ENCODE measurements around the gene ST6GALNAC5. TPM values are rescaled to one million over a fixed set of nuclear protein-coding genes. Genes with fewer than 3 reads are reported as not detected.
A peak's percentile ranks its signal among the peaks of the same experiment; 100 is the strongest.
"Not testable (repeated sequence)": the region's sequence is repeated elsewhere in the genome, so short reads cannot be mapped to it uniquely, and the experiment has no call there.

ST6GALNAC5 gene
- total RNA-seq, 2 experiments from 2014 or later = not detected

- CTCF ChIA-PET = no interaction called here
- peaks cover 2% of the 10 kb centered on the region for H3K4me1 Mint-ChIP-seq
- peaks cover 39% of the 10 kb centered on the region for H3K27me3 Mint-ChIP-seq
- no peak for DNase-seq
- no peaks in the 10 kb centered on the region for H3K36me3 Mint-ChIP-seq
- no peak for ATAC-seq
- no peak overlapping the region for H3K4me3 Mint-ChIP-seq
- H3K27ac Mint-ChIP-seq = no peak overlapping the region
- H3K9me3 Mint-ChIP-seq (ENCODE audit: low read depth) = no peaks in the 10 kb centered on the region
Observed at GRCh38 chr1:76872944-76873343, 5.7 kb downstream of the ST6GALNAC5 start.

DNA sequence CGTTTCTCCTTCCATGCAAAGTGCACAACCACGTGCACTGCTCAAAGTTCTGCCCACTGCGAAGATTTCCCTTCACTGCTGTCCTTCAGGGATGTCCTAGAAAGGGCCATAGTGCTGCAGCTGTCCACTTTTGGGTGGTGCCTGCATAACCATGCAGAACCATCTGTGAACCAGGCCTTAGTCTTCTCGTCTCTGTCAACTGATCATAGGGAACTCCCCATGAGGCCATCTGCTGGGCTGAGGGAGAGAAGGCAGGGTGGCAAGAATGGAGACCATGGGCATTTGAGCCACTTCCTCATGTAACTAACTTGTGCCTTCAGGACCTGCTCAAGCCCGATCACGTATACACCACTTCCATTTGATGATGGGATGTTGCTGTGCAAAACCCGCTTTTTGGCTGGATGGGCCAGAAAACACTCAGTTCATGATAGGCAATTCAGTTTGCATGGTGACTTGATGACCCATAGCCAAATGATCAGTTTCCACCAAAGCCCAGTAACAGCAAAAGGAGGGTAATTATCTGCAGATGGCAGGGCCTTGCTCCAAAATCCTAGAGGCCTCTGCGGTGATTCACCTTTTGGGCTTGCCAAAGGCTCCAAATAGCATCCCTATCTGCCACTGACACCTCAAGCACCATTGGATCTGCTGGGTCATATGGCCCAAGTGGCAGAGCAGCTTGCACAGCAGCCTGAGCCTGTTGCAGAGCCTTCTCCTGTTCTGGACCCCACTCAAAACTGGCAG is 9.5 kb downstream of the ST6GALNAC5 start:
- CTCF ChIA-PET = no interaction called here
- no peak overlapping the region for H3K4me3 Mint-ChIP-seq
- no peak for ATAC-seq

DNA sequence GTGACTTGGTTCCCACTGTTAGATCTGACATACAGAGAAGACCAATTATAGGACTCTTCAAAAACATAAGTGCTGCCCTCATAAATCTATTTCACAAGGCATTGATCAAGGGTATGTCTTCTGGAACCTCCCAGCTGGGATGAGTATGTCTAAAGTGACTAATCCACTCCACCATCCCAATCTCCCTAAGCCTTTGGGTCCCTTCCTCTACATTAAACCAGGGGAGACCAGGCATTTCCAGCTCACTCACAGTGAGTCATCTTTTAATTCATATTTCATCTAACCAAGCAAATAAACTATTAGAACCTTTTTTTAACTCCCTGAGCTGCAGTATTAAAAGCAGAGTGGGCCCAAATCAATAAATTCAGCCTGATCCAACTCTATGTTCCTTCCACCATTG is 11.7 kb downstream of the ST6GALNAC5 start:
- H3K36me3 Mint-ChIP-seq; H3K4me1 Mint-ChIP-seq; H3K27ac Mint-ChIP-seq; H3K9me3 Mint-ChIP-seq (ENCODE audit: low read depth); H3K4me3 Mint-ChIP-seq; DNase-seq; H3K27me3 Mint-ChIP-seq; ATAC-seq; CTCF ChIA-PET: not testable (repeated sequence)

More for the DNA sequence above, 9.5 kb downstream of the ST6GALNAC5 start:
- no peak for DNase-seq
- H3K9me3 Mint-ChIP-seq (ENCODE audit: low read depth) = no peaks in the 10 kb centered on the region
- H3K27ac Mint-ChIP-seq = no peak overlapping the region
- no peaks in the 10 kb centered on the region for H3K4me1 Mint-ChIP-seq
- H3K36me3 Mint-ChIP-seq = no peaks in the 10 kb centered on the region
- H3K27me3 Mint-ChIP-seq = peaks cover 3% of the 10 kb centered on the region

GRCh38 chr1:76881762-76882161 is 14.5 kb downstream of the ST6GALNAC5 start:
- Mint-ChIP-seq H3K27ac (no peak overlapping the region), H3K4me3 (no peak overlapping the region), H3K27me3 (no peaks in the 10 kb centered on the region), H3K4me1 (no peaks in the 10 kb centered on the region), H3K36me3 (no peaks in the 10 kb centered on the region), H3K9me3 (ENCODE audit: low read depth) (no peaks in the 10 kb centered on the region)
- ATAC-seq (no peak), DNase-seq (no peak)
- CTCF ChIA-PET = no interaction called here

DNA sequence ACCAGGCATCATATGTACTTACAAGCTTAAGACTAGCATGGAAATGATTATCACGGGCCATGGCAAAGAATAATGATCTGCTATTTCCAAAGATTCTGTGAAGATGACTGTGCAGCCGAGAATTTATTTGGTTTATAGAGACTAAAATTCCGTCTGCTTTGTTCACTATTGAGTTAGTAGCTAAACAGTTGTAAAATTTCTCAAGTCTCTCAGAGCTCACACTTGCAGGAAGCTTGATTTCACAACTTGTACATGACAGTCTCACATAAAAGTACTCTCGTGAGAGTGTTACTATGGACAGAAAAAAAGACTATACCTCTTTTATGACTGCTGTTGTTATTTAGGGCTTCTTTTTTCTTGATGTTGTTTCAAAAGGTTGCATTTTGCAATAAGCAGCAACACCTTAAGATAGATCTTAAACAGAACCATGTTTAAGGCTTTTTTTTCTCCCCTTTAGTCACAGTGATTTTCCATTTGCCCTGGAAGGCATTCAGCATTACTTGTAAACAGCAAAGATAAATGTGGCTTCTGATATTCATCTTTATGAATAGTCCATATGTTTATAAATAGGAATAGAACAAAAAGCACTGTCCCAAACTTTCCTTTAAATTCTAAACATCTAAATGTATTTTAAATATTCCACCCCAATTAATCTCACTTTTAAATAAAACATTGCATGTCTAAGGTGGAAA is 24.8 kb downstream of the ST6GALNAC5 start:
- Mint-ChIP-seq H3K27me3 (peaks cover 9% of the 10 kb centered on the region), H3K4me3 (no peak overlapping the region), H3K27ac (no peak overlapping the region), H3K4me1 (no peaks in the 10 kb centered on the region), H3K9me3 (ENCODE audit: low read depth) (no peaks in the 10 kb centered on the region), H3K36me3 (no peaks in the 10 kb centered on the region)
- no peak for DNase-seq
- ATAC-seq = no peak
- CTCF ChIA-PET = no interaction called here

GRCh38 chr1:76892675-76893074 is 25.4 kb downstream of the ST6GALNAC5 start:
- ATAC-seq (no peak), DNase-seq (no peak)
- no peaks in the 10 kb centered on the region for H3K36me3 Mint-ChIP-seq
- no peaks in the 10 kb centered on the region for H3K9me3 Mint-ChIP-seq (ENCODE audit: low read depth)
- CTCF ChIA-PET = no interaction called here
- H3K4me1 Mint-ChIP-seq = no peaks in the 10 kb centered on the region
- H3K4me3 Mint-ChIP-seq = no peak overlapping the region
- H3K27me3 Mint-ChIP-seq = peaks cover 9% of the 10 kb centered on the region
- no peak overlapping the region for H3K27ac Mint-ChIP-seq

DNA sequence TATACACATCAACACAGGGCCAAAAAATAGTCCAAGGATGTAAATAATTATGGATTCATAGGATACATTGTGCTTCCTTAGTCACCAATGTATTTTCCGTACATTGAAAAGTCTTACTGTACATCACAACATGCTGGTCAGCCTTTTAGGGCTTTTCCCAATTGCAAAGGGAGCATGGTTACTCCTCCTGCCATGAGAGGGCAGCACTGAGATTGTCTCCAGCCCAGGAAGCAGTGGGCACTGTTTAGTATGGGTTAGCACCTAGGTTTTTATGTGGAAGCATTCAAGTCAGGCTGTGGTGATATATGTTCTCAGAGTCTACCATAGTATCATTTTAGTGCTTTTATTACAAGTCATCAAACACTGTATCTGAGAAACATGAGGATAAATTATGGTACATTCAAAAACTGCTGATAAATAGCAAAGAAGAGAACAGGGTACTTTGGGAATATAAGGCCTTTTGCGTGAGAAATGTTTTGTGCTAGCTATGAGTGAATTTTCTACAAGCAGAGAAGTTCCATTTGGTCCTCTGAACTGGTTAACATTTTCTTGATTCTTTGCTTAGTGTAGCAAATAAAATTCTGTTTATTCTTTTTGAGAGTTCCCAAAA is 34.0 kb downstream of the ST6GALNAC5 start:
- Mint-ChIP-seq H3K4me3 (no peak overlapping the region), H3K27me3 (peaks cover 2% of the 10 kb centered on the region), H3K36me3 (no peaks in the 10 kb centered on the region), H3K4me1 (no peaks in the 10 kb centered on the region), H3K9me3 (ENCODE audit: low read depth) (no peaks in the 10 kb centered on the region), H3K27ac (no peak overlapping the region)
- ATAC-seq = peak; percentile 65
- no peak for DNase-seq
- CTCF ChIA-PET = no interaction called here

DNA sequence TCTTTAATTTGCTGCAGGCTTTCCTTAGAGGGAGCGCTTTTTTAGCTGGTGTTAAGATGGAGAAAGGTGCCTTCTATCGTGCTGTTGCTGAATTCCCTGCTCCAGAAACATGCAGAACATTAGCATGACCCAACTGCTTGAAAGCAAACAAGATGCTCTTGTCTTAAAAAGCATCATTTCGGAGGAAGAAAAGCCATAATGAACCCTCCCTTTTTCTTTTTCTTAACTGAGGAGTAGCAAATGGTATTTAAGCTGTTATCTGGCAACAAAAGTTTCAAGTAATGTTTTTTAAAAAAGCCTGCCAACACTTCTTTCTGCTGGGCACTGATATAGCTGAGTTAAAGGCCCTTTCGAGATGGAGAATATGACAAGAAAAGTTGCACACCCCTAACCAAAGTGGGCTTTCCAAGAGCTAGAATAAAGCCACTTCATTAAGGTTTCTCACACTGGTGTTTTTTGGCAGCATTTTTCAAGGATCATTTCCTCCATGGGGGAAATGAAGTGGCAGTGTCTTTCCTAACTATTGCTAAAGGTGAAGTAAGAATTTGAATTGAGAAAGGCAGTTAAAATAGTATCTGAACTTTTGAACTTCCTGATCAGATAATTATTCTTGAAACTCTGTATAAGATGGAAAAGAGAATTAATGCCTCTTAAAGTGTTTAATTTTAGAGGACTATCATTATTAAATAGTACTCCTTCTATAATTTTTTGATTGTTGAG is 38.8 kb downstream of the ST6GALNAC5 start:
- no peak for ATAC-seq
- no peaks in the 10 kb centered on the region for H3K27me3 Mint-ChIP-seq
- no peaks in the 10 kb centered on the region for H3K36me3 Mint-ChIP-seq
- CTCF ChIA-PET = no interaction called here
- no peaks in the 10 kb centered on the region for H3K9me3 Mint-ChIP-seq (ENCODE audit: low read depth)
- no peak overlapping the region for H3K27ac Mint-ChIP-seq
- no peak overlapping the region for H3K4me3 Mint-ChIP-seq
- DNase-seq = no peak
- no peaks in the 10 kb centered on the region for H3K4me1 Mint-ChIP-seq

- Mint-ChIP-seq H3K9me3 (ENCODE audit: low read depth) (no peaks in the 10 kb centered on the region), H3K4me3 (no peak overlapping the region), H3K27ac (no peak overlapping the region), H3K4me1 (no peaks in the 10 kb centered on the region), H3K36me3 (no peaks in the 10 kb centered on the region), H3K27me3 (no peaks in the 10 kb centered on the region)
- CTCF ChIA-PET = no interaction called here
- ATAC-seq (no peak), DNase-seq (no peak)
Observed at GRCh38 chr1:76909311-76909710, 42.0 kb downstream of the ST6GALNAC5 start.

DNA sequence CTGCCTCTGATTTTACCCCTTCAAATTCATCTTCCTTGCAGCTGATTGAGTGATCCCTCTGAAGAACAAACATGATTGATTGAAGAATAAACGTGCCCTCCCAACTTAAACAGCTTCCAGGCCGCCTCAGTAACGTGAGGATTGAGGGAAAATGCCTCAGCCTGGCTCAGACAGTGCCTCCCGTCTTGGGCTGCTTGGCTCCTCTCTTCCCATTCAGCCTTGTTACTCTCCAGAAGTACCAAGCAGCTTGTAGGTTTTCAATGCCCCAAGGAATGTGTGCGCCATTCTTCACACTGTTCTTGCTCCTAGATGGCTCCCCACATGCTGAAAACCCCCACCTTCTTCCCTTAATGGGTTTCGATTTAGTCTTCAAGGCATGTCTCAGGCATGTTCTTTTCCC is 51.8 kb downstream of the ST6GALNAC5 start:
- Mint-ChIP-seq H3K27ac (no peak overlapping the region), H3K4me3 (no peak overlapping the region), H3K36me3 (no peaks in the 10 kb centered on the region), H3K27me3 (no peaks in the 10 kb centered on the region), H3K9me3 (ENCODE audit: low read depth) (no peaks in the 10 kb centered on the region), H3K4me1 (no peaks in the 10 kb centered on the region)
- ATAC-seq (no peak), DNase-seq (no peak)
- CTCF ChIA-PET = no interaction called here

DNA sequence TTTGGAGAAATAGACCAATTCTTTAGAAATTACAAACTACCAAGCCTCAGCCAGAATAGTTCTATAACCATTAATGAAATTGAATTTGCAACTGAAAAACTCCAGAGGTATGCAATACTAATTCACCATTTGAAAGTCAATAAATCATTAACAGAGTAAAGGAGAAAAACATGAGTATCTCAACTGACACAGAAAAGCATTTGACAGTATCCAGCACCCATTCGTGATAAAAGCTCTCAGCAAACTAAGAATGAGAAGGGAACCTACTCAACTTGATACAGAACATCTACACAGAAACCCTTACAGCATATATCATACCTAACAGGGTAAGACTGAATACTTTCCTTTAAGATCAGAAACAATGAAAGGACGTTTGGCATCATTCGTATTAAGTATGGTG is 54.3 kb downstream of the ST6GALNAC5 start:
- H3K4me3 Mint-ChIP-seq = no peak overlapping the region
- DNase-seq (no peak), ATAC-seq (no peak)
- no peak overlapping the region for H3K27ac Mint-ChIP-seq
- CTCF ChIA-PET = no interaction called here
- H3K9me3 Mint-ChIP-seq (ENCODE audit: low read depth) = no peaks in the 10 kb centered on the region
- no peaks in the 10 kb centered on the region for H3K4me1 Mint-ChIP-seq
- no peaks in the 10 kb centered on the region for H3K36me3 Mint-ChIP-seq
- H3K27me3 Mint-ChIP-seq = no peaks in the 10 kb centered on the region

DNA sequence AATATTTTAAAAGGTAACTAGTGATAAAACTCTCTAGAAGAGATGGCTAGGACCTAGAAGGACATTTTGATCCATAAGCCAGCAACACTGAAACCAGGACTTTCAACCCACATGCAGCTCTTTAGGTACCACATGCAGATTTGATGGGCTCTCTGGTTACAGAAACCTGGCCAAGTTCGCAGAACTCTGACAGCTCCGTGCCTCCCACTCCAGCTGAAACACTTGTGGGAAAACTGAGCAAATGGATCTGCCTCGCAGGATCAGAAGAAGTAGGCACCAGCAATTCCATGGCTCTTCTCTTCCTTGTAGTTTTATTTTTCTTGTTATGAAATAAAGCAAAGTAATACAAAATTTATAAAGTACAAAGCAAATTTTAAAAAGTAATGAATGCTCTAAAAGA is 58.5 kb downstream of the ST6GALNAC5 start:
- ATAC-seq (no peak), DNase-seq (no peak)
- CTCF ChIA-PET = no interaction called here
- Mint-ChIP-seq H3K9me3 (ENCODE audit: low read depth) (no peaks in the 10 kb centered on the region), H3K27me3 (no peaks in the 10 kb centered on the region), H3K4me3 (no peak overlapping the region), H3K36me3 (no peaks in the 10 kb centered on the region), H3K27ac (no peak overlapping the region), H3K4me1 (no peaks in the 10 kb centered on the region)

- Mint-ChIP-seq H3K27ac (no peak overlapping the region), H3K27me3 (no peaks in the 10 kb centered on the region), H3K36me3 (no peaks in the 10 kb centered on the region), H3K4me3 (no peak overlapping the region), H3K4me1 (no peaks in the 10 kb centered on the region), H3K9me3 (ENCODE audit: low read depth) (no peaks in the 10 kb centered on the region)
- ATAC-seq = no peak
- no peak for DNase-seq
- CTCF ChIA-PET = no interaction called here
Observed at GRCh38 chr1:76928522-76928921, 61.2 kb downstream of the ST6GALNAC5 start.

DNA sequence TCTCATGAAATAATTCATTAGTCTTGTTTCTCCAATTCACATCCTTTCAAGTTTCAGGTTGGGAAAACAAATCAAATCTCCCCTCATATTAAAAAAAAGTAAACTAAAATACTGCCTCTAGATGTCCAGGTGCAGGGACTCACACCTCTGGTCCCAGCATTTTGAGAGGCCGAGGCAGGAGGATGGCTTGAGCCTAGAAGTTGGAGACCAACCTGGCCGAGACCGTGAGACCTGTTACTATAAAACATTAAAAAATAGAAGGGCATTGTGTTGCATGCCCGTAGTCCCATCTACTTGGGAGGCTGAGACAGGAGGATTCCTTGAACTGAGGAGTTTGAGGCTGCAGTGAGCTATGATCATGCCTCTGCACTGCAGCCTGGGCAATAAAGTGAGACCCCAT is 61.9 kb downstream of the ST6GALNAC5 start:
- DNase-seq (no peak), ATAC-seq (no peak)
- Mint-ChIP-seq H3K9me3 (ENCODE audit: low read depth) (no peaks in the 10 kb centered on the region), H3K27ac (no peak overlapping the region), H3K4me3 (no peak overlapping the region), H3K27me3 (no peaks in the 10 kb centered on the region), H3K4me1 (peaks cover 2% of the 10 kb centered on the region), H3K36me3 (no peaks in the 10 kb centered on the region)
- CTCF ChIA-PET = no interaction called here

Data from activated CD8-positive, alpha-beta memory T cell treated with anti-CD3 and anti-CD28 coated beads, Interleukin-2, amount 10 ng/mL, durations not matched to agents 7 days and 5 days (primary cell).